MM.1S (cell line): ENCODE results near the gene PTPRD.

Experiments
- EZH2 ChIP-seq: fragments of 300-600 bp; sonication (generic); optimal IDR thresholded peaks from 2 replicates; pipeline ENCODE3; 2017; ENCODE audit warnings: low read depth, mild to moderate bottlenecking, antibody characterized with exemption, low read length, mixed read lengths
- TF ChIP-seq, protein P1 (sequence below): fragments of 300-600 bp; sonication (generic); IDR thresholded peaks from 2 replicates; pipeline ENCODE4 v1.5.1; 2016; ENCODE audit warnings: antibody characterized with exemption, low read length, mixed read lengths

- TF ChIP-seq, protein P1, sequence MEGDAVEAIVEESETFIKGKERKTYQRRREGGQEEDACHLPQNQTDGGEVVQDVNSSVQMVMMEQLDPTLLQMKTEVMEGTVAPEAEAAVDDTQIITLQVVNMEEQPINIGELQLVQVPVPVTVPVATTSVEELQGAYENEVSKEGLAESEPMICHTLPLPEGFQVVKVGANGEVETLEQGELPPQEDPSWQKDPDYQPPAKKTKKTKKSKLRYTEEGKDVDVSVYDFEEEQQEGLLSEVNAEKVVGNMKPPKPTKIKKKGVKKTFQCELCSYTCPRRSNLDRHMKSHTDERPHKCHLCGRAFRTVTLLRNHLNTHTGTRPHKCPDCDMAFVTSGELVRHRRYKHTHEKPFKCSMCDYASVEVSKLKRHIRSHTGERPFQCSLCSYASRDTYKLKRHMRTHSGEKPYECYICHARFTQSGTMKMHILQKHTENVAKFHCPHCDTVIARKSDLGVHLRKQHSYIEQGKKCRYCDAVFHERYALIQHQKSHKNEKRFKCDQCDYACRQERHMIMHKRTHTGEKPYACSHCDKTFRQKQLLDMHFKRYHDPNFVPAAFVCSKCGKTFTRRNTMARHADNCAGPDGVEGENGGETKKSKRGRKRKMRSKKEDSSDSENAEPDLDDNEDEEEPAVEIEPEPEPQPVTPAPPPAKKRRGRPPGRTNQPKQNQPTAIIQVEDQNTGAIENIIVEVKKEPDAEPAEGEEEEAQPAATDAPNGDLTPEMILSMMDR, result no peak
- no peak for TF ChIP-seq EZH2
These were observed 1129.6 kb downstream of the PTPRD start for GRCh38 chr9:9483175-9483574.
